Parathyroid adenoma (tissue), 2 donors: ENCODE measurements around the gene CHCHD3.

Experiments used
- H2AFZ ChIP-seq: fragments of 300-600 bp; sonication (generic); one replicate; pipeline ENCODE4 v1.7.0; 2017; ENCODE audit warnings: antibody characterized with exemption, mild to moderate bottlenecking
- H3K27ac ChIP-seq: fragments of 300-600 bp; sonication (generic); one replicate; pipeline ENCODE4 v1.7.0; 2017
- H3K27me3 ChIP-seq: fragments of 300-600 bp; sonication (generic); one replicate; pipeline ENCODE4 v1.7.0; 2017; ENCODE audit warnings: low read length; ENCODE audit not compliant: control insufficient read depth, insufficient read depth
- H3K36me3 ChIP-seq: fragments of 300-600 bp; sonication (generic); one replicate; pipeline ENCODE4 v1.7.0; 2017; ENCODE audit warnings: low read length; ENCODE audit not compliant: control insufficient read depth, insufficient read depth
- H3K4me1 ChIP-seq: fragments of 300-600 bp; sonication (generic); one replicate; pipeline ENCODE4 v1.7.0; 2017; ENCODE audit warnings: control low read depth
- H3K4me2 ChIP-seq: fragments of 300-600 bp; sonication (generic); one replicate; pipeline ENCODE4 v1.7.0; 2017; ENCODE audit warnings: low read length
- H3K4me3 ChIP-seq: fragments of 300-600 bp; sonication (generic); one replicate; pipeline ENCODE4 v1.7.0; 2017; ENCODE audit warnings: low read depth, low read length
- H3K79me2 ChIP-seq: fragments of 300-600 bp; sonication (generic); one replicate; pipeline ENCODE4 v1.7.0; 2017; ENCODE audit warnings: control low read depth
- H3K9ac ChIP-seq: fragments of 300-600 bp; sonication (generic); one replicate; pipeline ENCODE4 v1.7.0; 2017; ENCODE audit warnings: mild to moderate bottlenecking
- H3K9me3 ChIP-seq: fragments of 300-600 bp; sonication (generic); one replicate; pipeline ENCODE4 v1.7.0; 2017; ENCODE audit warnings: low read length; ENCODE audit not compliant: control insufficient read depth
- TF ChIP-seq, protein P1 (sequence below): fragments of 300-600 bp; sonication (generic); IDR thresholded peaks from one replicate; pipeline ENCODE4 v1.7.0; 2017; ENCODE audit warnings: antibody characterized with exemption, mild to moderate bottlenecking
- donor health status: primary hyperparathyroidism.

Gene CHCHD3

DNA sequence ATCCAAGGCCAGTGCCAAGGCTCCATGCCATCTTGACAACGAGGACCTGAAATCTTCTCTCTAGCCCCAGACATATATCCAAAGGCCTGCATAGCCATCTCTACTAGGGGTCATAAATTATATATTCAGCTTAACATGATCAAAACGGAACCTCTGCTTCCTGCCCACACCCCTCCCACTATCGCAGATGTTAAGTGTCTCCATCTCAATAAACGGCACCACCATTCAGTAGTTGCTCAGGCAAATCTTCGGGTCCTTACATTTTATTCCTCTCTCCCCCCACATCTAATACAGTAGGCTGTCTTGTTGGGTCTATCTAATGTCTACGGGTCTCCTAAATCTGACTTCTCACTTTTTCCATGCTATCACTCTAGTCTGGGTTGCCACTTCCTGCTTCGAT, 304.5 kb downstream of the CHCHD3 start:
- H3K36me3 ChIP-seq = no peaks in the 10 kb centered on the region
- H3K4me2 ChIP-seq = no peak overlapping the region
- H3K4me1 ChIP-seq = no peaks in the 10 kb centered on the region
- H3K9me3 ChIP-seq = no peaks in the 10 kb centered on the region
- no peak overlapping the region for H2AFZ ChIP-seq
- TF ChIP-seq, protein P1, sequence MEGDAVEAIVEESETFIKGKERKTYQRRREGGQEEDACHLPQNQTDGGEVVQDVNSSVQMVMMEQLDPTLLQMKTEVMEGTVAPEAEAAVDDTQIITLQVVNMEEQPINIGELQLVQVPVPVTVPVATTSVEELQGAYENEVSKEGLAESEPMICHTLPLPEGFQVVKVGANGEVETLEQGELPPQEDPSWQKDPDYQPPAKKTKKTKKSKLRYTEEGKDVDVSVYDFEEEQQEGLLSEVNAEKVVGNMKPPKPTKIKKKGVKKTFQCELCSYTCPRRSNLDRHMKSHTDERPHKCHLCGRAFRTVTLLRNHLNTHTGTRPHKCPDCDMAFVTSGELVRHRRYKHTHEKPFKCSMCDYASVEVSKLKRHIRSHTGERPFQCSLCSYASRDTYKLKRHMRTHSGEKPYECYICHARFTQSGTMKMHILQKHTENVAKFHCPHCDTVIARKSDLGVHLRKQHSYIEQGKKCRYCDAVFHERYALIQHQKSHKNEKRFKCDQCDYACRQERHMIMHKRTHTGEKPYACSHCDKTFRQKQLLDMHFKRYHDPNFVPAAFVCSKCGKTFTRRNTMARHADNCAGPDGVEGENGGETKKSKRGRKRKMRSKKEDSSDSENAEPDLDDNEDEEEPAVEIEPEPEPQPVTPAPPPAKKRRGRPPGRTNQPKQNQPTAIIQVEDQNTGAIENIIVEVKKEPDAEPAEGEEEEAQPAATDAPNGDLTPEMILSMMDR = no peak
- no peak overlapping the region for H3K27ac ChIP-seq
- H3K27me3 ChIP-seq = no peaks in the 10 kb centered on the region
- H3K79me2 ChIP-seq = no peaks in the 10 kb centered on the region
- no peak overlapping the region for H3K9ac ChIP-seq
- no peak overlapping the region for H3K4me3 ChIP-seq

DNA sequence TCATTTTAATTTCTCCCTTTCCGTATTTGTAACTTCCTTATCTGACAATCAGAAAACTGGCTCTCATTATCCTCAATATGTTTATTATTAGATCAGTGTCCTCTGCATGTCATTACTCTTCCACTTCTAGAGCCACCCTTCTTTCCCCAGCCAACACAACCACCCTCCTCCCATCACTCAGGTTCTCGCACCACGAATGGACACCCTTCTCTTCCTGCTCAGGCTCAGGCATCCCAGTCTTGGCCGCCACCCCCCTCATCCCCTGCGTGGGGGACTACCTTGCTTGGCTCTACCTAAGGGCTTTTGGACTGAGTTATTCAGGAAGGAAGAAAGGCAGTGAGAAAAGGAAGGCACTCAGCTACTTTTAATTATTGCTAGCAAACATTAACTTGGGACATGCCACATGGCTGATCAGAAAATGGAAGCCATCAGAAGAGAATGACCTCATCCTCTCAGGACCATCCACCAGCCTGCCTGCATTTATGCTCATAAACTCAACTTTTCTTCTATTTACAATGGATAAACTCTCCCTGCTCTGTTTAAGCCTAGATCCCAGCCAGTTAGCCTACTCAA, 305.8 kb downstream of the CHCHD3 start:
- TF ChIP-seq, protein P1 = no peak

DNA sequence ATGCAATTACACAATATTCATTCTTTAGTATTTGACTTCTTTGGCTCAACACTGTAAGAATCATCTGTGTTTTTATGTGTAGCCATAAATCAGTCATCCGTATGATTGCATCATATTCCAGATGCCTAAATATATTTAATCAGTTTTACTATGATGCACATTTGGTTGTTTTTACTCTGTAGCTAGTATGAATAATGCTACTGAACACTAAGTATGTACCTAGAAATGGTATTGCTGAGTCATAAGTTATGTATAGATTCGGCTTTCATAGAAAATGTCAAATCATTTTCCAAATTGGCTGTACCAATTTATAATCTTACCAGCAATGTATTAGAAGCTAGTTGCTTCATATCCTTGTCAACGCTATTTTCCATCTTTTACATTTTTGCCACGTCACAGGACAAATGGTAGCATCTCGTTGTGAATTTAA, 308.3 kb downstream of the CHCHD3 start:
- Histone ChIP-seq H2AFZ (no peak overlapping the region), H3K9me3 (no peaks in the 10 kb centered on the region), H3K4me2 (no peak overlapping the region), H3K27me3 (no peaks in the 10 kb centered on the region), H3K36me3 (no peaks in the 10 kb centered on the region), H3K4me3 (no peak overlapping the region), H3K79me2 (no peaks in the 10 kb centered on the region), H3K9ac (no peak overlapping the region), H3K4me1 (no peaks in the 10 kb centered on the region), H3K27ac (no peak overlapping the region)
- TF ChIP-seq, protein P1 = no peak

More for the DNA sequence above, 305.8 kb downstream of the CHCHD3 start:
- no peaks in the 10 kb centered on the region for H3K36me3 ChIP-seq
- no peak overlapping the region for H2AFZ ChIP-seq
- H3K4me1 ChIP-seq = no peaks in the 10 kb centered on the region
- no peak overlapping the region for H3K9ac ChIP-seq
- no peak overlapping the region for H3K4me3 ChIP-seq
- no peak overlapping the region for H3K4me2 ChIP-seq
- no peaks in the 10 kb centered on the region for H3K79me2 ChIP-seq
- no peaks in the 10 kb centered on the region for H3K27me3 ChIP-seq
- no peaks in the 10 kb centered on the region for H3K9me3 ChIP-seq
- no peak overlapping the region for H3K27ac ChIP-seq

DNA sequence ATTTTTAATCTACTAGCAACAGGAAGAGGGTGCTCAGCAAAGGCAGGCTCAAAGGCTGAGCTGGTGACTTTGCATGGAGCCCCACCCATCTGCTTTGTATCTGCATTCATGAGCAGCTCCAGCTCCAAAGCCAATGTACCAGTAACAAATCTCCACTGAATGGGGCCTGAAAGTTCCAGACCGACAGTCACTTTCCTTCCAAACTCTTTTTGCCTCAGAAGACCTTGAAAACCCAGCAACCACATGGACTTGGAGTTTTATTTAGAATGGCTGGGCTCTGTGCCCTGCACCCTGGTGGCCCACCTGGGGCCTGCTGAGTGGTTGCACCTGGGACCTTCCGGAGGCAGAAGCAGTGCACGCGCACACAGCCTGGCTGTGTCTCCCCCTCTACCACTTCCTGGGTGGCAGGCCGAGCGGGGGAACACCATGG, 310.6 kb downstream of the CHCHD3 start:
- no peaks in the 10 kb centered on the region for H3K4me1 ChIP-seq
- no peak overlapping the region for H2AFZ ChIP-seq
- H3K9me3 ChIP-seq = no peaks in the 10 kb centered on the region
- H3K9ac ChIP-seq = no peak overlapping the region
- no peaks in the 10 kb centered on the region for H3K27me3 ChIP-seq
- TF ChIP-seq, protein P1 = no peak
- no peak overlapping the region for H3K4me3 ChIP-seq
- no peak overlapping the region for H3K4me2 ChIP-seq
- no peak overlapping the region for H3K27ac ChIP-seq
- no peaks in the 10 kb centered on the region for H3K79me2 ChIP-seq
- no peaks in the 10 kb centered on the region for H3K36me3 ChIP-seq

DNA sequence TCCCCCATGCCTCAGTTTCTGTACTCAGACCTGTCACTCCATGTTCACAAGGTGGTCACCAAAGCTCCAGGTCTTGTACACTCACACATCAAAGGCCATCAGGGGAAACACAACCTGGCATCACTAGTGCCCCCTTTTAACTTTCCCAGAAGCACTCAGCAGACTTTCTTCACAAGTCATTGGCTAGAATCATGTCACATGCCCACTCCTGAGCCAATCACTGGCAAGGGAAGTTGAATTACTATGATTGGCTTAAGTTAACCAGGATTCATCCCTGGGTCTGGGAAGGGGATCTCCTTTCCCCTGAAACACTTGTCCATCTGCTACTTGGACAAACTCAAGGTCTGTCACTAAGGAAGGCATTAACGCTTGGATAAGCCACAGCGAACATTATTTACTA, 311.8 kb downstream of the CHCHD3 start:
- Histone ChIP-seq H3K79me2 (no peaks in the 10 kb centered on the region), H3K9ac (no peak overlapping the region), H3K4me3 (no peak overlapping the region), H3K27me3 (no peaks in the 10 kb centered on the region), H3K4me1 (no peaks in the 10 kb centered on the region), H3K9me3 (no peaks in the 10 kb centered on the region), H3K27ac (no peak overlapping the region), H3K4me2 (no peak overlapping the region), H2AFZ (no peak overlapping the region), H3K36me3 (no peaks in the 10 kb centered on the region)
- TF ChIP-seq, protein P1 = no peak
